HG03108 (cell line): ENCODE measurements around the gene TLK1.
"Not testable (repeated sequence)": the region's sequence is repeated elsewhere in the genome, so short reads cannot be mapped to it uniquely, and the experiment has no call there.

Experiments
- ATAC-seq: cut with Tn5 transposase; IDR thresholded peaks from one replicate; pipeline ENCODE4 v1.9.1; 2021; ENCODE audit warnings: moderate library complexity; ENCODE audit not compliant: unreplicated experiment

Gene TLK1

DNA sequence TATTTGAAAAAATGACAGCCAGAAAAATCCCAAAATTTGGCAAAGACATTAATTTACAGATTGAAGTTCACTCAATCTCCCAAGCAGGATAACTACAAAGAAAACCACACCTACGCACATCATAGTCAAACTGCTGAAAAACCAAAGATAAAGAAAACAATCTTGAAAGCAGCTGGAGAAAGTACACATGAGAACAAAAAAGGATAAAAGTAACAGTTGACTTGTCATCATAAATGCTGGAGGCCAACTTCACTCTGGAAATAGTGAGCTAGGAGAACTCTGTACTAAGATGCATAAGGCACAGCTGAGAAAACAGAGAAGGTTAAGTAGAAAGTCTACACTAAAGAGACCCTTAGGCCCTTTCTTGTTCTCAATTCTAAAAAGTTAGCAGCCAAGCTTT lies 73.1 kb downstream of the TLK1 start:
- ATAC-seq: no peak

GRCh38 chr2:171086352-171087290 lies 74.1 kb downstream of the TLK1 start:
- no peak for ATAC-seq

DNA sequence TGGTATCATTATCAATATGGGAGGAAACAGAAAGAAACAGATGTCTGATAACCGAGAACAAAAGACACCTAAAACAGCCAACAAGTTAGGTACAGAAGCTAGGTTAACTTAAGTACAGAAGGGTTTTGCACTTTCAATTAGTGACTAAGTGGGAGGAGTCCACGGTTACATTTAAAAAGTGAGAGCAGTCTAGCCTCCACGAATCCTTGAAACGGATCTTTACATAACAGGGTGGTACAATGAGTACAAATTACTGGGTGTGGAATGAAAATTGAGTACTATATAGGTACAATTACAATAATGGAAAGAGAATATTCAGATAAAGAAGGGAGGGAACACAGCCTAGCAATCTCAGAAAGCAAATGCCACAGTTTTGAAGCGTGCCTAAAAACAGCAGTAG lies 76.6 kb downstream of the TLK1 start:
- ATAC-seq: no peak

GRCh38 chr2:171083451-171083850 lies 77.2 kb downstream of the TLK1 start:
- no peak for ATAC-seq

DNA sequence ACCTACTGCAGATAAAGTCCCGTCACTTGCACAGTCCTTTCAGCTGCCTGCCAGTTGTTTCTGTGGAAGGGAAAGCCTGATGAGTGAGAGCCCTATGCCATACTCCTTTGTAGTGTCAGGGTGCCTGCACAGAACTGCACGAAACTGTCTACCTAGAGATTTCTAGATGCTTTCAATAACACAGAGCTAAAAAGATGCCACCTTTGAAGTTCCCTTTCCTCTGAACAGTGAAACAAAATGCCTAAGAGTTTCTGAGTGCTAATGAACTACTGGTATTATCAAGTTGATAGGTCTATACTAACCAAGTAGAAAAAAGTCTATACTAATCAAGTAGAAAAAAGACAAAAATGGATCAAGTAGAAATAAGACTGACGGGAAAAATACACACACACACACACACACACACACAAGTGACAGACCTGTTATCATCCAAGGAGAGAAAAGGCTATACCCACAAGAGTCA lies 79.0 kb downstream of the TLK1 start:
- no peak for ATAC-seq

GRCh38 chr2:171080607-171081006 lies 80.1 kb downstream of the TLK1 start:
- no peak for ATAC-seq

GRCh38 chr2:171076422-171076821 lies 84.3 kb downstream of the TLK1 start:
- ATAC-seq: not testable (repeated sequence)

- no peak for ATAC-seq
Measured at GRCh38 chr2:171072164-171072563, 88.5 kb downstream of the TLK1 start.

GRCh38 chr2:171069286-171069956 lies 91.3 kb downstream of the TLK1 start:
- no peak for ATAC-seq

DNA sequence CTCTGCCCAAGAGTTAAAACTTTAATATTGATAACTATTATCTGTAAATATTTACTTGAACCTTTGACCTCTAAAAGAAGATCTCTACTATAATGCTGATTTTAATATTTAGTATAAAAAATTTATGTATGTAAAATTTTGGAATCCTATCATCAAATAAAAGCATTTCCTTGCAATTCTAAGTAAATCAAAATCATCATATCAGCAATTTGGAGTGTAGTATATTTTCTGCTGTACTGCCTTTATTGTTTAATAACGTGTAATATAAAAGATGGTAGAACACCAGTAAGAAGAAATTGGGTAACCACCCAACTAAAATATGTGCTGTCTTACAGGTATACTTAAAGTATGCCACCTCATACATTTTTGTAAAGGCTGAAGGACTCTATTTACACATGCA lies 94.6 kb downstream of the TLK1 start:
- no peak for ATAC-seq

DNA sequence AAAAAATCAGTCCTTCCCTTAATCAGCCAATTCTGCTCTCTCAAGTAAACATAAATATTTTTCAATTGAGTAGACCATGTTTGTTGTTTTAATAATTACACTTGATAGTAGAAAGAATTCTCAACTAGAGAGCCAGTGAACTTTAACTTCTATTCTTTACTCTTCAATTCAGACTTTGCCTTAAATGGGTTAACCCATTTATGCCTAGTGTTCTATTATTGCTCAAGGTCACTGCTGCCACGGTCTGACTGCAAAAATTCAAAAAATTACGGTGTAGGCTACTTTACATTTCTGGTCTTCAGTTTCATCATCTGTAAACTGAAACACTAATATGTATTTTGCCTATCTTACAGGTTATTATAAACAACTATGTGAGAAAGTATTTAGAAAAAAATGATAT lies 103.1 kb downstream of the TLK1 start:
- ATAC-seq: no peak

- no peak for ATAC-seq
Measured at GRCh38 chr2:171056307-171056706, 104.4 kb downstream of the TLK1 start.

- ATAC-seq: no peak
Measured at GRCh38 chr2:171049691-171050090, 111.0 kb downstream of the TLK1 start.

DNA sequence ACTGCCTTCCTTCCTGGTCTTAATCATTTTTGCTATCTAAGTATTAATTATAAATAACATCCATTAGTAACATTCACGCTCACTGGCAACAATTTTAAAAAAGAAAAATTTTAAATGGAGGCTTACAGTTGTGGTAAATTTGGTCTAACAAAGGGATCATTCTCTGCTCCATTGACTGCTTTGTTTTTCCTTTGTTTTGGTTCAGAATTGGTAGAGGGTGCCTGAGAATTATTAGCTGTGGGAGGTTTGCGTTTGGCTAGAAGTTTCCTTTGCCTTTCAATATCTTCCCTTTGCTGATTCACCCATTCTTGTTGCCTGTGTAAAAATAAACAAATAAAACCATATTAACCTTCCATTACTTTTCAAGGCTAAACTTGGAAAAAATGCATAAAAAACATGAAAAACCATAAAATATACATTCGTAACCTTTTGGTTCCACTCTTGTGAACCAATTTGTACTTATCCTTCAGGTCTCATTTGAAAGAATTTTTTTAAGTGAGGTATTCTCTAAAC lies 114.6 kb downstream of the TLK1 start:
- no peak for ATAC-seq

DNA sequence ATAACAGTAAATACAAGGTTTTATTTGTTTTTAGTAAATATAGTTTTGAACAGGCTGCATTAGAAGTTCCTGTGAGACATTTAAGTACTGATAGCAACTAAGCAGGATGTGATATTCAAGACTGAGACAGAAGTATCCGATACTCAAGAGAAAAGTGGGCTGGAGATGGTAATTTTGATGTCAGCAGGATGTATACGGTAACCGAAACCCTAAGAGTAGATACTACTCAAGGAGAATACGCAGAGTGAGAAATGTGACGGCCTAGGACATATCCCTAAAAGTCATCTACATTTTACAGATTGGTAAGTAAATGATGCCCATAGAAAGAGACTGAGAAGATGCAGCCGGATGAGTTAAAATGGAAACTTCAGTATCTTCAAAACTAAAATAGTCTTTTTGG lies 116.3 kb downstream of the TLK1 start:
- ATAC-seq: no peak

DNA sequence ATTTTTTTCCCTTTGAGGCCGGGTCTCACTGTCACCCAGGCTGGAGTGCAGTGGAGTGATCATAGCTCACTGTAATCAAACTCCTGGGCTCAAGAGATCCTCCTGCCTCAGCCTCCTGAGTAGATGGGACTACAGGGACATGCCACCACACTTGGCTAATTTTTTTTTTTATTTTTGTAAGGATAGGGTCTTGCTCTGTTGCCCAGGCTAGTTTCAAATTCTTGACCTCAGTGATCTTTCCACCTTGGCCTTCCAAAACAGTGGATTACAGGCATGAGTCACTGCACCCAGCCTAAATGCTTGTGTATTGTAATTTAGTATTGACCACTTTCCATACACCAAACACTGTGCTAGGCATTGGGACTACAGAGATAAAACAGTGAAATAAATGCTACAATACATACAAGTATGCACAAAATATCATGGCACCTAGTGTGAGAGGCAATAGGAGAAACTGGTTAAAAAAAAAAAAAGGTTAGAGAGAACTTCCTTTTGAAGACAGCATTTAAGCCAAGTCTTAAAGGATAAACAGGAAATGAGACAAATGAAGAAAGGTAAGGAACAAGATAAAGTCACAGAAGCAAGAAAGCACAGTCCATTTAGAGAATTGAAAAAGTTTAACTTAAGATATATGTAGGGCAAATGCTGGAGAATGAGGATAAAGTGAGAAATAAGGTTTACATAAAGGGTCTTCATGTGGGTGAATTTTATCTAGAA lies 118.3 kb downstream of the TLK1 start:
- ATAC-seq: no peak

- ATAC-seq: no peak
Measured at GRCh38 chr2:171036532-171036931, 124.2 kb downstream of the TLK1 start.

DNA sequence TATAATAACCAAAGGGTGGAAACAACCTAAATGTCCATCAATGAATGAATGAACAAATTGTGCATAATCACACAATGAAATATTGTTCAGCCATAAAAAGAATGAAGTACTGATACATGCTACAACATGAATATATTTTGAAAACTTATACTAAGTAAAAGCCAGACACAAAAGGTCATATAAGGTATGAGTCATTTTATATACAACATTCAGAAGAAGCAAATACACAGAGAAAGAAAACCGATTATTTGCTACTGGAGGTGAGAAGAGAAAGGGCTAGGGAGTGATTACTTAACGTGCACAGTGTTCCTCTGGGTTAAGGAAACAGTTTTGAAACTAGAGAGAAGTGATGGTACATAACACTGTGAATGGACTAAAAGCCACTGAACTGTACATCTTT lies 126.4 kb downstream of the TLK1 start:
- ATAC-seq: no peak

- ATAC-seq: no peak
Measured at GRCh38 chr2:171025214-171025613, 135.5 kb downstream of the TLK1 start.

- peak; percentile 72 for ATAC-seq
Measured at GRCh38 chr2:171018522-171018921, 142.2 kb downstream of the TLK1 start.

- no peak for ATAC-seq
Measured at GRCh38 chr2:171016125-171016524, 144.6 kb downstream of the TLK1 start.
